GM12872 (cell line): Measurements from ENCODE around the gene MAPKAP1.

Source experiments
- CTCF ChIP-seq: IDR thresholded peaks from 3 replicates; pipeline ENCODE4 v1.5.1; 2011; ENCODE audit warnings: low read depth, mild to moderate bottlenecking, low read length, moderate library complexity; ENCODE audit not compliant: insufficient read depth

The MAPKAP1 gene

GRCh38 chr9:125730168-125730567 lies 23.2 kb upstream of the MAPKAP1 start:
- TF ChIP-seq CTCF: no peak

- TF ChIP-seq CTCF: no peak
These were observed 19.6 kb upstream of the MAPKAP1 start for GRCh38 chr9:125726456-125727132.

GRCh38 chr9:125707472-125707804 lies 430 bp upstream of the MAPKAP1 start:
- no peak for TF ChIP-seq CTCF

- TF ChIP-seq CTCF: no peak
These were observed 1.1 kb downstream of the MAPKAP1 start for GRCh38 chr9:125705893-125706292.

GRCh38 chr9:125703662-125704061 lies 3.3 kb downstream of the MAPKAP1 start:
- no peak for TF ChIP-seq CTCF

GRCh38 chr9:125701351-125701750 lies 5.7 kb downstream of the MAPKAP1 start:
- TF ChIP-seq CTCF: no peak

- no peak for TF ChIP-seq CTCF
These were observed 6.2 kb downstream of the MAPKAP1 start for GRCh38 chr9:125700791-125701190.
